Measurements from ENCODE around the gene CHAC2. TPM values are rescaled to one million over a fixed set of nuclear protein-coding genes. Genes with fewer than 3 reads are reported as not detected.
"Not testable (repeated sequence)": the region's sequence is repeated elsewhere in the genome, so short reads cannot be mapped to it uniquely, and the experiment has no call there.

CHAC2 gene
- total RNA-seq, 1 donor = 9.7 TPM

GRCh38 chr2:53821810-53822209 lies 54.2 kb downstream of the CHAC2 start:
- H3K4me3 ChIP-seq (ENCODE audit: low read depth, low read length) = no peak overlapping the region

GRCh38 chr2:53823639-53824038 lies 56.0 kb downstream of the CHAC2 start:
- DNase-seq (ENCODE audit: low read depth); H3K4me3 ChIP-seq (ENCODE audit: low read depth, low read length): not testable (repeated sequence)

More at GRCh38 chr2:53821810-53822209, 54.2 kb downstream of the CHAC2 start:
- no peak for TF ChIP-seq CTCF (IDR thresholded peaks at IDR 0.05; ENCODE audit: insufficient read depth, low read length)
- DNase-seq (ENCODE audit: low read depth) = no peak

Other genes with a start within 250 kb of the CHAC2 start
- gene ASB3, start 19.1 kb downstream of the CHAC2 start, total RNA-seq (ENCODE audit: low replicate concordance) = 15.5 and 27.9 TPM in 2 replicates
- 64.5 and 72.1 TPM in 2 replicates for gene ERLEC1, start 19.2 kb downstream of the CHAC2 start, total RNA-seq (ENCODE audit: low replicate concordance)
- gene GPR75, start 92.2 kb downstream of the CHAC2 start, total RNA-seq (ENCODE audit: low replicate concordance) = 0.25 and 2.4 TPM in 2 replicates
- 34.8 and 43.9 TPM in 2 replicates for gene PSME4, start 203.2 kb downstream of the CHAC2 start, total RNA-seq (ENCODE audit: low replicate concordance)